Activated naive CD8-positive, alpha-beta T cell treated with anti-CD3 and anti-CD28 coated beads, Interleukin-2, amount 50 U/mL, for 16 hours (primary cell): Measurements from ENCODE around the gene PDXDC1.
"Not testable (repeated sequence)": the region's sequence is repeated elsewhere in the genome, so short reads cannot be mapped to it uniquely, and the experiment has no call there.

Source experiments
- DNase-seq: peaks from one replicate; pipeline ENCODE4 v3.0.0-alpha.2; 2020; ENCODE audit warnings: low read depth, low spot score

Gene PDXDC1

DNA sequence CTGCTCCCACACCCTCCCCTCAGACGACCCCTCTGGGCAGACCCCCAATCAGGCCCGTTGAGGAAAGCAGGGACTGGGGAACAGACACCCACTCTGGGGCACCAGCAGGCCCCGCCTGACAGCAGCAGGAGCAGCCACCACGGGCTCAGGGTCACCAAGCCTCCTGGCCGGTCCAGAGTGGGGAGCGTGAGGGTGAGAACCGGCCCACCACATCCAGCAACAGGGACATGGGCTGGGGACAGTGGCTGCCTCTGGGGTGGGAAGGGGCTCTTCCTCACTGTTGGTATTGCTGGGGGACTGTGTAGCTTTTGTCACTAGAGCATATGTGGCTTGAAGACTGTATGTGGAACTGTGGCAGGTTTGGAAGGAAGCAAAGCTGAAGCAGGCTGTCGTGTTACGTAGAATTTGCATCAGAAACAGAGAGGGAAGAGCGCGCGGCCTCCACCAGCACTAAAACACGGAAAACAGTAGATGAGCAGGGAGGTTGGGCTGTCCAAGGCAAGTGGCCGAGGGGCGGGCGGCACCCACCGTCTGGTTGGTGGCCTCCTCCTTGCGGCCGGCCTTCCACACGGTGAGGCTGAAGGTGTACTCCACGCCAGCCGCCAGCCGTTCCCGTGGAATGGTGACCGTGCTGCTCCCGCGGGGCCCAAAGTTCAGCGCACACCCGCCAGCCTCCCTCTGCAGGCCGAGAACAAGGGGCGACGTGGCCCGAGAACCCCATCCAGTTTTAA, 160.1 kb downstream of the PDXDC1 start:
- DNase-seq, result not testable (repeated sequence)

- DNase-seq, result not testable (repeated sequence)
Measured at GRCh38 chr16:15135483-15136360, 160.9 kb downstream of the PDXDC1 start.

- DNase-seq, result not testable (repeated sequence)
Measured at GRCh38 chr16:15137514-15137913, 162.7 kb downstream of the PDXDC1 start.

- not testable (repeated sequence) for DNase-seq
Measured at GRCh38 chr16:15140444-15141365, 165.9 kb downstream of the PDXDC1 start.

DNA sequence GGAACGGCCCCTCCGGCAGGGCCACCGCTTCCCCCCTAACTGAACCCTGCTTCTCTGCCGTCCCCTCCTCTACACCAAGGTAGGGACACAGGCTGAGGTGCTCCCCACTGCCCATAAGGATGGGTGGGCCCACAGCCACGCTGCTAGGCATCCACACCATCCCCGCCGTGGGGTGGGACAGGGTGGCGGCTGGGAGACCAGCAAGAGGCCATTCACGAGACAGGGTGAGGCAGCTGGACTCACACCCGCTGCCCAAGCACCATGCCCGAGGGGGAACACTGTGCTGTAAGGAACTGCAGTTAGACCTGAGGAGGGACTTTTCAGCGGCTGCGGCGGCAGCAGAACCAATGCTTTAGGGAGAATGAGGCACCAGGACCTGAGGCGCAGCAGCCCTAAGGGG, 166.8 kb downstream of the PDXDC1 start:
- no peak for DNase-seq

GRCh38 chr16:15142107-15142890, 167.5 kb downstream of the PDXDC1 start:
- DNase-seq, result not testable (repeated sequence)

DNA sequence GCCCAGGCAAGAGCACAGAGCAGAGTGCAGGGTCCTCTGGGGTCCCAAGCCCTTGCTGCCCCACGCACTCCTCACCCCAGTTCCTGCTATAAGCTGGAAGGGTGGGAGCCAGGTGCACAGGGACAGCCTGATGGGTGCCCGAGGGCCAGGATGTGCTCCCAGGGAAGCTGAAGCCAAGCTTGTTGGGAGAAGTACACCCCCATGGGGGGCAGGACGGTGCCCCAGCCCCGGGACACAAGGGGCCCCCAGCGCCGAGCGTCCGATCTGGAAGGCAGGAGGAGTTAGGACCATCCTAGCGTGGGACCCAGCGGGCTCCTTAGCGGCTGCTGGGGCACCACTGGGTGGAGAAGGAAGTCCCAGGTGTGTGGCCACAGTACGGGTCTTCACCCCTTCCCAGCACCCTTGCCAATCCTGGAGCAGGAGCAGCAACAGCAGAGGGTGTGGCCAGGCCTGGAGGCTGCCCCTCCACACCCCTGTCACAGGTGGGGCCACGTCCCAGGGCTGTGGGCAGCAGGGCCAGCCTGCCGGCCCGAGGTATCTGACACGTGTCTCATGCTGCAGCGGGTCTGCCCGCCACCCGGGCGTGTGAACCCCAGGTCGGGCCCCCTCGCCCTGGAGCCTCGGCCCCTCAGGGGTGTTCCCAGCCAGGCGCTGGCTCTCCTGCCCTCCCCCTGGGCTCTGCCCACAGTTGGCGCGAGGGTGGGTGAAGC, 168.2 kb downstream of the PDXDC1 start:
- DNase-seq, result not testable (repeated sequence)

GRCh38 chr16:15143601-15144091, 168.8 kb downstream of the PDXDC1 start:
- not testable (repeated sequence) for DNase-seq

- DNase-seq, result not testable (repeated sequence)
Measured at GRCh38 chr16:15144092-15144631, 169.3 kb downstream of the PDXDC1 start.

DNA sequence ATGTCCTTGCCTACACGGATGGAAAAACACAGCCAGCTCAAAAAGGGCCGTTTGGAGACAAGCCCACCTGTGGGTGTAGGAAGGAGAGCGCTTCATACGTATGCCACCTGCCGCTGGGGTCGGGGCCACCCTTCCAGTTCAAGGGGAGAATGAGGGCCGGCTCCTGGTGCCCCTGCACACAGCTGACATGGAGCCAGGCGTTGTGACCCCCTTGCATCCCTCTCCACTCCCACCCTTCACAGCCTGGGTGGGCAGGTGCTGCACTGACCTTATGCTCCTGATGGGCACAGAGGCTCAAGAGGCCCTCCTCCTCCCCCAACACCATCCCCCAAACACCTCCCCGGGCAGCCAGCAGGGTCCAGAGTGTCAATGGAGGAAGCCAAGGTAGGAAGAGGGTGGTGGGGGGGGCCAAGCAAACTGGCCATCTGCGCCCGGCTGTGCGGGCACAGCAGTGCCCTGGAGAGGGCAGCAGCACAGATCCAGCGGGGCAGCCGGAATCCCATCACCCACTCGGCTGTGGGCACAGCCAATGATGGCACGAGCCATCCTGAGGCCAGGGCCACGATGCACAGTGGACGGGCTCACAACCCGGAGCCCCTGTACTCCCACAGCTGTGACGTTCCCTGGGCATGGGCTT, 170.1 kb downstream of the PDXDC1 start:
- DNase-seq, result not testable (repeated sequence)

GRCh38 chr16:15145418-15146263, 170.8 kb downstream of the PDXDC1 start:
- DNase-seq, result not testable (repeated sequence)

DNA sequence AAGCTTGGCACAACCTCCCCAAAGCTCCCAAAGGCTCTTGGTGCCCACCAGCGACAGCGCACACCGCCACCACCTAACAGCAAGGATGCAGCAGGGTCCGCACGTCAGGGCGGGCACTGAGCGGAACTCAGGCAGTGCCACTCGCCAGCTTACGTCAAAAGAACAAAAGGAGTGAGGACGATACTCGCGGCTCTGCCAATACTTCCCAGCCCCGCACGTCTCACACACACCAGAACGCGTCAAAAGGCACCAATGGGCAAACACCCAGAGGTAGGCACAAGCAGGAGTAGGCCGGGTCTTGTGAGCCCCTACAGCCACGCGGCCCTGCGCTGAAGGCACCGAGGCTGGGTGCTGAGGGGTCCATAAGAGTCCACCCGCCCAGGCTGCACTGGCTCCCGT, 171.4 kb downstream of the PDXDC1 start:
- DNase-seq, result not testable (repeated sequence)

- not testable (repeated sequence) for DNase-seq
Measured at GRCh38 chr16:15148831-15149230, 174.0 kb downstream of the PDXDC1 start.

- not testable (repeated sequence) for DNase-seq
Measured at GRCh38 chr16:15149260-15149659, 174.4 kb downstream of the PDXDC1 start.

DNA sequence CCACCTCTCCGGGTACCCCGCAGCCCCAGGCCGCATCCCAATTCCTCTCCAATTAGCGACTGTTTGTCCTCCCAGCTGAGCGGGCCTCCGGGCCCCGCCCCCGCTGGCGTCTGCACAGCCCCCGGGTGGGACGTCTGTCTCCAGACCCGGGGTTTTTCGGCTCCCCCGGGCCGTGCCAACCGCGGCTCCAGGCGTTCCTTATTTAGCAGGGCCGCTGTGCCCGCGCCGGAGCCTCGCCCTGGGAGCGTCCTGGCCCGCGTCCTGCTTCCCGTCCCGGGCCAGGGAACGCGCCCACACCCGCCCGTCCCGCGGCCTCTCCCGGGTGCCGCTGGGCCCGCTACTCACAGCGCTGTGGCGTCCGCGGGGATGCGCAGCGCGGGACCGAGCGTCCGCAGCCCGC, 179.2 kb downstream of the PDXDC1 start:
- DNase-seq, result not testable (repeated sequence)

- DNase-seq, result peak; percentile 55
Measured at GRCh38 chr16:15154650-15155562, 180.1 kb downstream of the PDXDC1 start.

- not testable (repeated sequence) for DNase-seq
Measured at GRCh38 chr16:15157644-15158043, 182.8 kb downstream of the PDXDC1 start.
